K562 (cell line): Measurements from ENCODE around the gene MYMK. TPM values are rescaled to one million over a fixed set of nuclear protein-coding genes. Genes with fewer than 3 reads are reported as not detected.

Source experiments
- ATAC-seq: fragments of 200-7000 bp; cut with Tn5 transposase; 3 replicates; pipeline ENCODE4 v1.9.1; 2020; ENCODE audit warnings: moderate library complexity
- BruUV-seq: library from RNA; stranded (reverse); fragments of 400-500 nt; replicated peaks from 2 replicates; lab custom pipeline; 2021; lab: Mats Ljungman, UMichigan
- CTCF ChIA-PET: fragments of 300-600 bp; formaldehyde crosslinking; extraction: SDS; loops from one replicate; lab custom pipeline; 2021; ENCODE audit warnings: low intra/inter-chr PET ratio; lab: Yijun Ruan, JAX
- POLR2A ChIA-PET: fragments of 300-600, 350-650 bp; sonication (Branson Sonifier 250); formaldehyde crosslinking; extraction: SDS; loops from one replicate; lab custom pipeline; 2021; ENCODE audit warnings: antibody characterized with exemption, inconsistent platforms; lab: Yijun Ruan, JAX
- DNase-seq, 4 experiments: peaks; one replicate each; pipeline versions ENCODE4 v3.0.0 to v3.0.0-alpha.2; 2011 to 2018; ENCODE audit warnings: low spot score in 3 of 4, mixed read lengths in 3 of 4; ENCODE audit errors: extremely low read depth in 1 of 4
- FAIRE-seq: peaks from 2 replicates; lab custom pipeline; 2011; peaks lifted over from hg19 to GRCh38; lab: Jason Lieb, UNC
- H2AFZ ChIP-seq: 2 replicates; pipeline ENCODE4 v1.6.0; 2011; ENCODE audit warnings: low read depth, low read length, control low read depth, inconsistent platforms
- H3K27ac ChIP-seq: fragments of 200-600 bp; 3 replicates; pipeline ENCODE4 v1.8.0; 2011; ENCODE audit warnings: low read depth, mild to moderate bottlenecking, control low read depth, inconsistent platforms, low read length, moderate library complexity, mixed read lengths; ENCODE audit errors: extremely low read depth
- H3K27me3 ChIP-seq, 2 experiments: fragments of 300-600 bp in 1 of 2; 2 replicates in 1 of 2; 3 replicates in 1 of 2; pipeline versions ENCODE4 v1.6.0 to v1.8.0; 2011; ENCODE audit warnings: inconsistent platforms in 2 of 2, low read length in 2 of 2, mild to moderate bottlenecking in 1 of 2, mixed read lengths in 1 of 2, moderate library complexity in 1 of 2; ENCODE audit not compliant: control insufficient read depth in 2 of 2, insufficient read depth in 2 of 2
- H3K36me3 ChIP-seq: fragments of 300-600 bp; 3 replicates; pipeline ENCODE4 v1.8.0; 2011; ENCODE audit warnings: mild to moderate bottlenecking, low read length, inconsistent platforms; ENCODE audit not compliant: control insufficient read depth, insufficient read depth
- H3K4me1 ChIP-seq, 2 experiments: fragments of 200-600 bp in 1 of 2; replicated peaks in 1 of 2; 2 replicates in 1 of 2; 3 replicates in 1 of 2; pipeline versions ENCODE4 v1.5.1 to v1.8.0; 2011; ENCODE audit warnings: inconsistent platforms in 2 of 2, low read length in 2 of 2, mild to moderate bottlenecking in 1 of 2, mixed read lengths in 1 of 2, moderate library complexity in 1 of 2; ENCODE audit not compliant: control insufficient read depth in 2 of 2, insufficient read depth in 2 of 2
- H3K4me2 ChIP-seq: 2 replicates; pipeline ENCODE4 v1.6.1; 2011; ENCODE audit warnings: low read length, control low read depth, inconsistent platforms, mixed read lengths; ENCODE audit not compliant: insufficient read depth
- H3K4me3 ChIP-seq: fragments of 200-600 bp; sonication (generic), shearing (Covaris generic); 2 replicates; pipeline ENCODE4 v1.5.1; 2016; ENCODE audit warnings: control low read depth, inconsistent platforms
- H3K79me2 ChIP-seq: fragments of 200-600 bp; 3 replicates; pipeline ENCODE4 v1.8.0; 2011; ENCODE audit warnings: low read length, inconsistent platforms; ENCODE audit not compliant: control insufficient read depth, insufficient read depth
- H3K9ac ChIP-seq, 2 experiments: 2 replicates each; pipeline versions ENCODE4 v1.6.0 to v1.6.1; 2011; ENCODE audit warnings: low read depth in 2 of 2, low read length in 2 of 2, control low read depth in 1 of 2, inconsistent platforms in 1 of 2, mild to moderate bottlenecking in 1 of 2, mixed read lengths in 1 of 2; ENCODE audit not compliant: insufficient read depth in 1 of 2
- H3K9me1 ChIP-seq: one replicate; pipeline ENCODE4 v1.6.0; 2011; ENCODE audit warnings: inconsistent platforms, mild to moderate bottlenecking, low read length, moderate library complexity; ENCODE audit not compliant: control insufficient read depth, insufficient read depth
- H3K9me3 ChIP-seq: replicated peaks from 2 replicates; pipeline ENCODE4 v1.5.1; 2011; ENCODE audit warnings: low read depth, low read length, inconsistent platforms; ENCODE audit not compliant: control insufficient read depth, insufficient read depth
- H4K20me1 ChIP-seq: replicated peaks from 2 replicates; pipeline ENCODE4 v1.6.1; 2011; ENCODE audit warnings: low read length, inconsistent platforms, mixed read lengths; ENCODE audit not compliant: control insufficient read depth, insufficient read depth
- COPS2 ChIP-seq: fragments of 450-650 bp; conservative IDR thresholded peaks from 2 replicates; pipeline ENCODE4 v1.6.1; 2016; ENCODE audit warnings: mild to moderate bottlenecking, moderate library complexity
- IRF2 ChIP-seq: sonication (generic); formaldehyde crosslinking; IDR thresholded peaks from 2 replicates; pipeline ENCODE4 v1.8.1; 2022; ENCODE audit warnings: mild to moderate bottlenecking, missing genetic modification reagents
- KDM1A ChIP-seq, 2 experiments: fragments of 450-650 bp; IDR thresholded peaks; 2 replicates each; pipeline ENCODE4 v1.6.1; 2016; ENCODE audit warnings: mild to moderate bottlenecking in 2 of 2
- MAX ChIP-seq: sonication (generic); formaldehyde crosslinking; IDR thresholded peaks from 2 replicates; pipeline ENCODE4 v1.9.0; 2022; ENCODE audit warnings: mild to moderate bottlenecking, missing genetic modification reagents
- MYBL2 ChIP-seq, 2 experiments: fragments of 450-650 bp in 1 of 2; sonication (generic) in 1 of 2; formaldehyde crosslinking in 1 of 2; IDR thresholded peaks; 2 replicates each; pipeline versions ENCODE4 v1.6.1 to v1.8.1; 2017 to 2022; ENCODE audit warnings: borderline replicate concordance in 1 of 2, inconsistent platforms in 1 of 2, low read depth in 1 of 2, mild to moderate bottlenecking in 1 of 2, missing genetic modification reagents in 1 of 2, moderate library complexity in 1 of 2
- RFX5 ChIP-seq: IDR thresholded peaks from 2 replicates; pipeline ENCODE4 v1.6.1; 2011; ENCODE audit warnings: low read depth, mild to moderate bottlenecking, improper control_type of control experiment, low read length
- ZNF41 ChIP-seq: fragments of 250-450 bp; sonication (Bioruptor Pico); conservative IDR thresholded peaks from 2 replicates; pipeline ENCODE4 v1.4.0; 2020; ENCODE audit warnings: mild to moderate bottlenecking
- WGBS: fragments of 100-300 bp; shearing (Covaris generic); methylation state at CpG from one replicate; pipeline ENCODE4 v1.1.6; 2016; ENCODE audit warnings: low coverage, mixed read lengths; ENCODE audit not compliant: insufficient coverage; ENCODE audit errors: missing lambda C conversion rate; 5-methylcytosine and 5-hydroxymethylcytosine counted together
- in situ Hi-C: fragments of 300-500 bp; cut with MboI; formaldehyde crosslinking; loops from 4 replicates; pipeline ENCODE4 v1.15.0; 2018; ENCODE audit warnings: inconsistent platforms, mixed read lengths
- intact Hi-C: fragments of 100-400 bp; cut with micrococcal nuclease; formaldehyde crosslinking; loops from 2 replicates; pipeline ENCODE4 v1.14.2; 2022
- polyA plus RNA-seq, 8 experiments: library from polyadenylated mRNA; depleted of rRNA in 4 of 8; stranded (reverse) in 5 of 8; unstranded in 3 of 8; fragments of >200 nt; fragmentation: Nextera tagmentation in 2 of 8; fragmentation: Illumina TruSeq in 1 of 8; extraction: Ambion mirVana in 2 of 8; extraction: Trizol in 1 of 8; gene quantifications; 2 replicates each; pipeline versions ENCODE4 v1.2.1 to v1.2.3, GENCODE V29; 2011 to 2014; ENCODE audit warnings: inconsistent platforms in 1 of 8, missing spikeins in 1 of 8
- total RNA-seq, 7 experiments: library from RNA; depleted of rRNA in 6 of 7; stranded (reverse); fragments of >200 nt in 6 of 7; fragmentation: Illumina TruSeq in 2 of 7; extraction: Trizol in 2 of 7; gene quantifications; 2 replicates each; pipeline versions ENCODE4 v1.2.1 to v1.2.3, GENCODE V29; 2011 to 2021; ENCODE audit warnings: low replicate concordance in 1 of 7

MYMK gene
- total and polyA plus RNA-seq, 9 of the 15 experiments (the other 6 are each of a cell fraction or from before 2014, with no cell fraction given) = not detected

GRCh38 chr9:133512253-133513213 is 12.2 kb downstream of the MYMK start:
- TF ChIP-seq KDM1A (IDR thresholded peaks at IDR 0.05) (peak in 1 of 2 experiments; percentile 49; a peak in 1 of 4 replicates), RFX5 (no peak), ZNF41 (CRISPR knock-in tag) (no peak), IRF2 (peak; percentile 37; the same call in 1 of the 2 replicates), MAX (peak; percentile 30), COPS2 (no peak), MYBL2 (IDR thresholded peaks at IDR 0.05; ENCODE audit: low read depth) (no peak), MYBL2 (CRISPR knock-in tag; IDR thresholded peaks at IDR 0.05; ENCODE audit: borderline replicate concordance) (0 out of 2 replicates have a peak, but pooled peaks have one; percentile 62)
- FAIRE-seq = no peak
- DNase-seq = no peak
- no TSS peak for BruUV-seq
- peaks cover 0 to 23% of the 10 kb centered on the region in 2 experiments; a peak in 2 of 5 replicates for H3K4me1 ChIP-seq
- H4K20me1 ChIP-seq = no peaks in the 10 kb centered on the region; the same call in 1 of the 2 replicates
- ChIA-PET CTCF (no interaction called here), POLR2A (interaction anchor here (0.5 to 1.3 kb wide), 2 partner anchors 17 to 114 kb away, joined by 3 read pairs; no protein-coding TSS in a partner anchor)
- H3K4me2 ChIP-seq = no peak overlapping the region
- H2AFZ ChIP-seq = no peak overlapping the region
- in situ Hi-C loops (no loop called here), intact Hi-C loops (no loop called here)
- H3K9ac ChIP-seq = peak overlapping the region in 1 of 2 experiments; percentile 20; a peak in 1 of 4 replicates
- no peaks in the 10 kb centered on the region for H3K79me2 ChIP-seq
- H3K27me3 ChIP-seq = peaks cover 15 to 58% of the 10 kb centered on the region in 2 experiments
- H3K36me3 ChIP-seq = no peaks in the 10 kb centered on the region; the same call in 2 of the 3 replicates
- 19% methylated on average over 17 of the region's 19 CpGs for WGBS
- ATAC-seq = no peak
- H3K4me3 ChIP-seq = no peak overlapping the region
- H3K27ac ChIP-seq = no peak overlapping the region
- H3K9me1 ChIP-seq = no peaks in the 10 kb centered on the region
- H3K9me3 ChIP-seq = peaks cover 7% of the 10 kb centered on the region; the same call in 1 of the 2 replicates
